ENCODE results near the gene IGFN1.

DNA sequence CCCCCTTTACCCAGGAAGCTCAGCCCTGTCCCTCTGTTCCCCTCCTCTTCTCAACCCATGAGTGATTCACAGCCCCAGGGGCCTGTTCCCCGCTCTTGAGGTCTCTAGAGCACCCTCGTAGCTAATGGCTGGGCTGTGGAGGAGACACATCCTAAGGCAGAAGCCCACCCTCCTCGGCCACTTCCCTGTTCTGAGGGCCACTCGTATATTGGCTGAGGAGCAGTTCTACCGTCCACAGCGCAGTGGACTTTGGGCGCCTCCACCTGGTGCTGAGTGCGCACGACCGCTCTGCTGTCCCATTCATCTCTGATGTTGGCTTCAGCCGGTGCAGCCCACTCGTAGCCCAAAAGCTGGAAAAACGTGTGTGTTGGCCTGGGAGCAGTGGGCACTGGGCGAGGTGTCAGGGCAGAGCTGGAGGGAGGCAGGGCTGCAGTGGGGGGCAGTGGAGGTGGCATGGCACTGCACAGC lies 68.2 kb downstream of the IGFN1 start:
- TF ChIP-seq, protein P1, sequence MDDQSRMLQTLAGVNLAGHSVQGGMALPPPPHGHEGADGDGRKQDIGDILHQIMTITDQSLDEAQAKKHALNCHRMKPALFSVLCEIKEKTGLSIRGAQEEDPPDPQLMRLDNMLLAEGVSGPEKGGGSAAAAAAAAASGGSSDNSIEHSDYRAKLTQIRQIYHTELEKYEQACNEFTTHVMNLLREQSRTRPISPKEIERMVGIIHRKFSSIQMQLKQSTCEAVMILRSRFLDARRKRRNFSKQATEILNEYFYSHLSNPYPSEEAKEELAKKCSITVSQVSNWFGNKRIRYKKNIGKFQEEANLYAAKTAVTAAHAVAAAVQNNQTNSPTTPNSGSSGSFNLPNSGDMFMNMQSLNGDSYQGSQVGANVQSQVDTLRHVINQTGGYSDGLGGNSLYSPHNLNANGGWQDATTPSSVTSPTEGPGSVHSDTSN (IDR thresholded peaks at IDR 0.05) = no peak
- TF ChIP-seq, protein P2, sequence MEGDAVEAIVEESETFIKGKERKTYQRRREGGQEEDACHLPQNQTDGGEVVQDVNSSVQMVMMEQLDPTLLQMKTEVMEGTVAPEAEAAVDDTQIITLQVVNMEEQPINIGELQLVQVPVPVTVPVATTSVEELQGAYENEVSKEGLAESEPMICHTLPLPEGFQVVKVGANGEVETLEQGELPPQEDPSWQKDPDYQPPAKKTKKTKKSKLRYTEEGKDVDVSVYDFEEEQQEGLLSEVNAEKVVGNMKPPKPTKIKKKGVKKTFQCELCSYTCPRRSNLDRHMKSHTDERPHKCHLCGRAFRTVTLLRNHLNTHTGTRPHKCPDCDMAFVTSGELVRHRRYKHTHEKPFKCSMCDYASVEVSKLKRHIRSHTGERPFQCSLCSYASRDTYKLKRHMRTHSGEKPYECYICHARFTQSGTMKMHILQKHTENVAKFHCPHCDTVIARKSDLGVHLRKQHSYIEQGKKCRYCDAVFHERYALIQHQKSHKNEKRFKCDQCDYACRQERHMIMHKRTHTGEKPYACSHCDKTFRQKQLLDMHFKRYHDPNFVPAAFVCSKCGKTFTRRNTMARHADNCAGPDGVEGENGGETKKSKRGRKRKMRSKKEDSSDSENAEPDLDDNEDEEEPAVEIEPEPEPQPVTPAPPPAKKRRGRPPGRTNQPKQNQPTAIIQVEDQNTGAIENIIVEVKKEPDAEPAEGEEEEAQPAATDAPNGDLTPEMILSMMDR (IDR thresholded peaks at IDR 0.05) = no peak
- TF ChIP-seq IRF3 (IDR thresholded peaks at IDR 0.05; ENCODE audit: low read depth, low read length) = no peak
- no peak for TF ChIP-seq POLR2AphosphoS5 (IDR thresholded peaks at IDR 0.05; ENCODE audit: low read depth, low read length)
- TF ChIP-seq, protein P3, sequence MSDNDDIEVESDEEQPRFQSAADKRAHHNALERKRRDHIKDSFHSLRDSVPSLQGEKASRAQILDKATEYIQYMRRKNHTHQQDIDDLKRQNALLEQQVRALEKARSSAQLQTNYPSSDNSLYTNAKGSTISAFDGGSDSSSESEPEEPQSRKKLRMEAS (IDR thresholded peaks at IDR 0.05; ENCODE audit: low read depth) = no peak
- no peak for TF ChIP-seq SMC3 (IDR thresholded peaks at IDR 0.05; ENCODE audit: low read depth, low read length)
- no peak for TF ChIP-seq EP300 (IDR thresholded peaks at IDR 0.05; ENCODE audit: borderline replicate concordance in 1 of 2, low read depth in 1 of 2, low read length in 1 of 2)
